HCT116 (cell line): ENCODE measurements around the gene COPB1. TPM values are rescaled to one million over a fixed set of nuclear protein-coding genes. Genes with fewer than 3 reads are reported as not detected.

Experiments
- ATAC-seq: fragments of 200-7000 bp; cut with Tn5 transposase; 2 replicates; pipeline ENCODE4 v1.9.1; 2020; ENCODE audit warnings: mild to moderate bottlenecking, moderate library complexity
- BruUV-seq: library from RNA; stranded (reverse); fragments of 400-500 nt; replicated peaks from 2 replicates; lab custom pipeline; 2021; lab: Mats Ljungman, UMichigan
- CTCF ChIA-PET: fragments of 300-600 bp; sonication (Branson Sonifier 250); formaldehyde crosslinking; loops from one replicate; lab custom pipeline; 2021; ENCODE audit warnings: antibody characterized with exemption; lab: Charles Lee
- POLR2A ChIA-PET: fragments of 300-600, 350-600 bp; sonication (Branson Sonifier 250); formaldehyde crosslinking; loops from one replicate; lab custom pipeline; 2021; ENCODE audit warnings: antibody characterized with exemption; lab: Charles Lee
- RAD21 ChIA-PET, 2 experiments: fragments of 300-600 bp; sonication (Branson Sonifier 250); formaldehyde crosslinking; loops; one replicate each; lab custom pipeline; 2023; ENCODE audit warnings: low total read pairs in 2 of 2; ENCODE audit not compliant: uncharacterized antibody in 2 of 2, unreplicated experiment in 2 of 2, low non-redundant PET in 1 of 2; lab: Charles Lee
- DNase-seq: peaks from one replicate; pipeline ENCODE4 v3.0.0-alpha.2; 2010; ENCODE audit warnings: low read depth, low spot score
- H2AFZ ChIP-seq: fragments of 200-600 bp; shearing (Covaris generic), sonication (generic); 2 replicates; pipeline ENCODE4 v1.6.1; 2017; ENCODE audit warnings: low read depth, mixed run types, mixed read lengths, antibody characterized with exemption, low read length; ENCODE audit not compliant: poor library complexity, severe bottlenecking
- H3K27ac ChIP-seq: 2 replicates; pipeline ENCODE4 v1.5.1; 2012; ENCODE audit warnings: low read depth, low read length
- H3K27me3 ChIP-seq: fragments of 200-600 bp; sonication (generic); 2 replicates; pipeline ENCODE4 v1.6.1; 2016; ENCODE audit warnings: mixed run types, low read length, mixed read lengths; ENCODE audit not compliant: insufficient read depth
- H3K36me3 ChIP-seq, 2 experiments: fragments of 200-500 bp in 1 of 2; fragments of 200-600 bp in 1 of 2; sonication (Bioruptor generic) in 1 of 2; sonication (generic) in 1 of 2; 2 replicates each; pipeline versions ENCODE4 v1.5.1 to v1.6.1; 2014 to 2016; ENCODE audit warnings: low read length in 2 of 2, inconsistent platforms in 1 of 2, mixed read lengths in 1 of 2, mixed run types in 1 of 2; ENCODE audit not compliant: insufficient read depth in 2 of 2, control insufficient read depth in 1 of 2
- H3K4me1 ChIP-seq, 2 experiments: fragments of 200-600 bp in 1 of 2; sonication (generic) in 1 of 2; 2 replicates each; pipeline versions ENCODE4 v1.5.1 to v1.6.1; 2012 to 2017; ENCODE audit warnings: low read length in 2 of 2, inconsistent platforms in 1 of 2, mild to moderate bottlenecking in 1 of 2, mixed read lengths in 1 of 2, mixed run types in 1 of 2, moderate library complexity in 1 of 2; ENCODE audit not compliant: insufficient read depth in 2 of 2, control insufficient read depth in 1 of 2
- H3K4me2 ChIP-seq: fragments of 200-600 bp; sonication (generic); 2 replicates; pipeline ENCODE4 v1.6.1; 2017; ENCODE audit warnings: mixed run types, low read length, mixed read lengths
- H3K4me3 ChIP-seq, 2 experiments: fragments of 200-600 bp in 1 of 2; sonication (generic) in 1 of 2; replicated peaks in 1 of 2; 2 replicates each; pipeline ENCODE4 v1.5.1; 2011 to 2016; ENCODE audit warnings: low read length in 2 of 2, control low read depth in 1 of 2, low read depth in 1 of 2, mild to moderate bottlenecking in 1 of 2, mixed read lengths in 1 of 2, mixed run types in 1 of 2
- H3K79me2 ChIP-seq: fragments of 200-600 bp; sonication (generic); 2 replicates; pipeline ENCODE4 v1.6.1; 2017; ENCODE audit warnings: mild to moderate bottlenecking, mixed run types, low read length, moderate library complexity, mixed read lengths; ENCODE audit not compliant: insufficient read depth
- H3K9ac ChIP-seq: fragments of 200-600 bp; sonication (generic); 2 replicates; pipeline ENCODE4 v1.6.1; 2016; ENCODE audit warnings: low read length, mixed read lengths
- H3K9me2 ChIP-seq: fragments of 200-600 bp; sonication (generic), shearing (Covaris generic); 2 replicates; pipeline ENCODE4 v1.6.1; 2017; ENCODE audit warnings: mixed run types, mild to moderate bottlenecking, moderate library complexity; ENCODE audit not compliant: insufficient read depth
- H3K9me3 ChIP-seq, 2 experiments: fragments of 200-500 bp in 1 of 2; fragments of 200-600 bp in 1 of 2; sonication (Bioruptor generic) in 1 of 2; sonication (generic) in 1 of 2; 2 replicates each; pipeline ENCODE4 v1.6.1; 2014 to 2017; ENCODE audit warnings: low read length in 2 of 2, mixed read lengths in 2 of 2, inconsistent platforms in 1 of 2, low read depth in 1 of 2, mild to moderate bottlenecking in 1 of 2, mixed run types in 1 of 2, moderate library complexity in 1 of 2; ENCODE audit not compliant: control insufficient read depth in 1 of 2, insufficient read depth in 1 of 2
- H4K20me1 ChIP-seq: fragments of 200-600 bp; sonication (generic), shearing (Covaris generic); 2 replicates; pipeline ENCODE4 v1.6.1; 2017; ENCODE audit warnings: mixed run types, mild to moderate bottlenecking, moderate library complexity; ENCODE audit not compliant: insufficient read depth
- CBX3 ChIP-seq: IDR thresholded peaks from 2 replicates; pipeline ENCODE4 v1.6.1; 2012; ENCODE audit warnings: low read depth
- CEBPB ChIP-seq: IDR thresholded peaks from 2 replicates; pipeline ENCODE4 v1.6.1; 2012; ENCODE audit warnings: low read depth
- EGR1 ChIP-seq: IDR thresholded peaks from 2 replicates; pipeline ENCODE4 v1.6.1; 2012; ENCODE audit warnings: low read depth
- ELF1 ChIP-seq: IDR thresholded peaks from 2 replicates; pipeline ENCODE4 v1.6.1; 2012; ENCODE audit warnings: low read depth, borderline replicate concordance
- FOSL1 ChIP-seq: IDR thresholded peaks from 2 replicates; pipeline ENCODE4 v1.6.1; 2012; ENCODE audit warnings: low read depth
- JUND ChIP-seq: IDR thresholded peaks from 2 replicates; pipeline ENCODE4 v1.6.1; 2012
- POLR2A ChIP-seq: IDR thresholded peaks from 2 replicates; pipeline ENCODE4 v1.7.0; 2011; ENCODE audit warnings: borderline replicate concordance; ENCODE audit not compliant: insufficient read depth, insufficient read length; ENCODE audit errors: extremely low read depth
- RAD21 ChIP-seq: IDR thresholded peaks from 2 replicates; pipeline ENCODE4 v1.6.1; 2012; ENCODE audit warnings: low read depth, mild to moderate bottlenecking
- SIN3A ChIP-seq: IDR thresholded peaks from 2 replicates; pipeline ENCODE4 v1.6.1; 2012; ENCODE audit warnings: low read depth
- SP1 ChIP-seq: IDR thresholded peaks from 2 replicates; pipeline ENCODE4 v1.6.1; 2012; ENCODE audit warnings: low read depth
- ZFX ChIP-seq: fragments of 450-650 bp; IDR thresholded peaks from 2 replicates; pipeline ENCODE4 v1.6.1; 2017
- ZNF274 ChIP-seq: fragments of 200-500 bp; sonication (Bioruptor generic); IDR thresholded peaks from 2 replicates; pipeline ENCODE4 v1.6.1; 2014; ENCODE audit warnings: mild to moderate bottlenecking, low read depth, low read length, inconsistent platforms
- intact Hi-C: fragments of 100-400 bp; cut with micrococcal nuclease; formaldehyde crosslinking; loops from 2 replicates; pipeline ENCODE4 v1.10.0; 2022
- total RNA-seq: library from RNA; stranded (reverse); gene quantifications from one replicate; pipeline ENCODE4 v1.2.1, GENCODE V29; 2021; ENCODE audit not compliant: unreplicated experiment
- TF ChIP-seq, protein P1 (sequence below), 3 experiments: fragments of 200-600 bp in 1 of 3; sonication (generic) in 1 of 3; IDR thresholded peaks in 2 of 3; conservative IDR thresholded peaks in 1 of 3; 2 replicates each; pipeline ENCODE4 v1.5.1; 2012 to 2017; ENCODE audit warnings: low read depth in 2 of 3, low read length in 2 of 3, antibody characterized with exemption in 1 of 3, borderline replicate concordance in 1 of 3, control low read depth in 1 of 3, mild to moderate bottlenecking in 1 of 3, mixed read lengths in 1 of 3, mixed run types in 1 of 3, moderate library complexity in 1 of 3; ENCODE audit not compliant: insufficient read depth in 1 of 3
- TF ChIP-seq, protein P2 (sequence below): IDR thresholded peaks from 2 replicates; pipeline ENCODE4 v1.6.1; 2012
- TF ChIP-seq, protein P3 (sequence below): IDR thresholded peaks from 2 replicates; pipeline ENCODE4 v1.6.1; 2012

The COPB1 gene
- total RNA-seq, 1 experiment from 2014 or later, result 95.5 TPM

DNA sequence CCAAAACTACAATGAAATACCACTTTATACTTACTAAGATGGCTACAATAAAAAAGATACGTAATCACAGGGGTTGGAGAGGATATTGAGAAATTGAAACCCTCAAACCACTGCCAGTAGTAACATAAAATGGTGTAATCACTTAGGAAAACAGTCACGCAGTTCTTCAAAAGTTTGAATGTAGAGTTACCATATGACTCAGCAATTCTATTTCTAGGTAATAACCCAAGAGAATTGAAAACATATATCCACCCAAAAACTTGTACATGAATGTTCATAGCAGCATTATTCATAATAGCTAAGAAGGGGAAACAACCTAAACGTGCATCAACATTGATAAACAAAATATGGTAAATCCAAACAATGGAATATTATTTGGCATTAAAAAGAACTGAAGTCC, 45.0 kb upstream of the COPB1 start:
- intact Hi-C loops, result no loop called here
- Histone ChIP-seq H3K9ac (no peak overlapping the region), H2AFZ (no peak overlapping the region), H3K36me3 (no peaks in the 10 kb centered on the region), H3K9me2 (no peaks in the 10 kb centered on the region), H3K27me3 (no peaks in the 10 kb centered on the region), H4K20me1 (no peaks in the 10 kb centered on the region), H3K9me3 (no peaks in the 10 kb centered on the region), H3K79me2 (no peaks in the 10 kb centered on the region), H3K4me3 (no peak overlapping the region), H3K4me2 (no peak overlapping the region), H3K4me1 (no peaks in the 10 kb centered on the region), H3K27ac (no peak overlapping the region)
- no peak for ATAC-seq
- no peak for DNase-seq
- TF ChIP-seq FOSL1, result no peak
- no peak for TF ChIP-seq EGR1
- TF ChIP-seq RAD21, result no peak
- TF ChIP-seq ZFX, result no peak
- no peak for TF ChIP-seq JUND
- TF ChIP-seq, protein P1, sequence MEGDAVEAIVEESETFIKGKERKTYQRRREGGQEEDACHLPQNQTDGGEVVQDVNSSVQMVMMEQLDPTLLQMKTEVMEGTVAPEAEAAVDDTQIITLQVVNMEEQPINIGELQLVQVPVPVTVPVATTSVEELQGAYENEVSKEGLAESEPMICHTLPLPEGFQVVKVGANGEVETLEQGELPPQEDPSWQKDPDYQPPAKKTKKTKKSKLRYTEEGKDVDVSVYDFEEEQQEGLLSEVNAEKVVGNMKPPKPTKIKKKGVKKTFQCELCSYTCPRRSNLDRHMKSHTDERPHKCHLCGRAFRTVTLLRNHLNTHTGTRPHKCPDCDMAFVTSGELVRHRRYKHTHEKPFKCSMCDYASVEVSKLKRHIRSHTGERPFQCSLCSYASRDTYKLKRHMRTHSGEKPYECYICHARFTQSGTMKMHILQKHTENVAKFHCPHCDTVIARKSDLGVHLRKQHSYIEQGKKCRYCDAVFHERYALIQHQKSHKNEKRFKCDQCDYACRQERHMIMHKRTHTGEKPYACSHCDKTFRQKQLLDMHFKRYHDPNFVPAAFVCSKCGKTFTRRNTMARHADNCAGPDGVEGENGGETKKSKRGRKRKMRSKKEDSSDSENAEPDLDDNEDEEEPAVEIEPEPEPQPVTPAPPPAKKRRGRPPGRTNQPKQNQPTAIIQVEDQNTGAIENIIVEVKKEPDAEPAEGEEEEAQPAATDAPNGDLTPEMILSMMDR (IDR thresholded peaks at IDR 0.05 in 2 of 3, conservative IDR thresholded peaks at IDR 0.05 in 1 of 3; ENCODE audit: borderline replicate concordance in 1 of 3, insufficient read depth in 1 of 3, low read depth in 2 of 3, low read length in 2 of 3), result no peak
- TF ChIP-seq, protein P2, sequence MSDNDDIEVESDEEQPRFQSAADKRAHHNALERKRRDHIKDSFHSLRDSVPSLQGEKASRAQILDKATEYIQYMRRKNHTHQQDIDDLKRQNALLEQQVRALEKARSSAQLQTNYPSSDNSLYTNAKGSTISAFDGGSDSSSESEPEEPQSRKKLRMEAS, result no peak
- TF ChIP-seq POLR2A, result no peak
- TF ChIP-seq ELF1, result no peak
- TF ChIP-seq SP1, result no peak
- no peak for TF ChIP-seq CEBPB
- TF ChIP-seq, protein P3, sequence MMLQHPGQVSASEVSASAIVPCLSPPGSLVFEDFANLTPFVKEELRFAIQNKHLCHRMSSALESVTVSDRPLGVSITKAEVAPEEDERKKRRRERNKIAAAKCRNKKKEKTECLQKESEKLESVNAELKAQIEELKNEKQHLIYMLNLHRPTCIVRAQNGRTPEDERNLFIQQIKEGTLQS, result no peak
- TF ChIP-seq CBX3, result no peak
- no peak for TF ChIP-seq SIN3A
- TF ChIP-seq ZNF274, result no peak
- CTCF ChIA-PET, result no interaction called here
- BruUV-seq, result no TSS peak
- POLR2A ChIA-PET, result no interaction called here
- RAD21 ChIA-PET, result no interaction called here
